Neuronal stem cell (in vitro differentiated cells): Measurements from ENCODE around the gene PML.

Experiments
- DNase-seq: peaks from one replicate; pipeline ENCODE4 v3.0.0-alpha.2; 2013; ENCODE audit warnings: low spot score
- H2AFZ ChIP-seq: one replicate; pipeline ENCODE4 v1.6.1; 2013; ENCODE audit warnings: mild to moderate bottlenecking, low read length, inconsistent platforms
- H2AK5ac ChIP-seq: 2 replicates; pipeline ENCODE4 v1.6.1; 2013; ENCODE audit warnings: low read depth, mild to moderate bottlenecking, inconsistent platforms, low read length, moderate library complexity, mixed read lengths
- H2BK120ac ChIP-seq: 2 replicates; pipeline ENCODE4 v1.6.1; 2013; ENCODE audit warnings: low read depth, mild to moderate bottlenecking, inconsistent platforms, low read length, moderate library complexity, mixed read lengths
- H2BK12ac ChIP-seq: one replicate; pipeline ENCODE4 v1.6.1; 2013; ENCODE audit warnings: low read length, inconsistent platforms
- H2BK15ac ChIP-seq: 2 replicates; pipeline ENCODE4 v1.6.1; 2013; ENCODE audit warnings: mild to moderate bottlenecking, low read length, inconsistent platforms, mixed read lengths
- H2BK5ac ChIP-seq: one replicate; pipeline ENCODE4 v1.6.1; 2013; ENCODE audit warnings: inconsistent platforms, mild to moderate bottlenecking, low read length, moderate library complexity
- H3K14ac ChIP-seq: one replicate; pipeline ENCODE4 v1.6.1; 2013; ENCODE audit warnings: low read length, inconsistent platforms
- H3K18ac ChIP-seq: 2 replicates; pipeline ENCODE4 v1.6.1; 2013; ENCODE audit warnings: low read length, inconsistent platforms
- H3K23ac ChIP-seq: 2 replicates; pipeline ENCODE4 v1.6.1; 2013; ENCODE audit warnings: low read depth, mild to moderate bottlenecking, mixed read lengths, low read length, inconsistent platforms; ENCODE audit not compliant: poor library complexity
- H3K27ac ChIP-seq: replicated peaks from 3 replicates; pipeline ENCODE4 v1.5.1; 2013; ENCODE audit warnings: low read length, inconsistent platforms
- H3K27me3 ChIP-seq, 3 experiments: 2 replicates each; pipeline ENCODE4 v1.6.1; 2013; ENCODE audit warnings: low read length in 3 of 3, mild to moderate bottlenecking in 2 of 3, inconsistent platforms in 1 of 3, low read depth in 1 of 3, mixed read lengths in 1 of 3, moderate library complexity in 1 of 3; ENCODE audit not compliant: control insufficient read depth in 3 of 3, insufficient read depth in 3 of 3
- H3K36me3 ChIP-seq, 2 donors: replicated peaks in 1 of 2; 2 replicates each; pipeline ENCODE4 v1.6.1; 2013; ENCODE audit warnings: low read length in 2 of 2; ENCODE audit not compliant: control insufficient read depth in 2 of 2, insufficient read depth in 2 of 2
- H3K4ac ChIP-seq: 2 replicates; pipeline ENCODE4 v1.6.1; 2013; ENCODE audit warnings: inconsistent platforms, mild to moderate bottlenecking, low read length, moderate library complexity
- H3K4me1 ChIP-seq, 2 donors: 1 replicate in 1 of 2; 2 replicates in 1 of 2; pipeline ENCODE4 v1.6.1; 2013; ENCODE audit warnings: low read length in 2 of 2, low read depth in 1 of 2; ENCODE audit not compliant: control insufficient read depth in 2 of 2, insufficient read depth in 1 of 2
- H3K4me2 ChIP-seq: one replicate; pipeline ENCODE4 v1.6.1; 2013; ENCODE audit warnings: mild to moderate bottlenecking, low read length, inconsistent platforms; ENCODE audit not compliant: insufficient read depth, poor library complexity, severe bottlenecking
- H3K4me3 ChIP-seq, 2 donors: 2 replicates each; pipeline ENCODE4 v1.5.1; 2013; ENCODE audit warnings: low read length in 2 of 2, mild to moderate bottlenecking in 2 of 2, inconsistent platforms in 1 of 2, moderate library complexity in 1 of 2
- H3K79me1 ChIP-seq: one replicate; pipeline ENCODE4 v1.6.1; 2013; ENCODE audit warnings: low read depth, mild to moderate bottlenecking, inconsistent platforms, low read length, moderate library complexity
- H3K9ac ChIP-seq: one replicate; pipeline ENCODE4 v1.6.1; 2013; ENCODE audit warnings: mild to moderate bottlenecking, low read depth, low read length, inconsistent platforms; ENCODE audit not compliant: poor library complexity
- H3K9me3 ChIP-seq, 2 donors: replicated peaks in 1 of 2; 2 replicates each; pipeline versions ENCODE3 to v1.6.1; 2013; ENCODE audit warnings: low read length in 2 of 2, mild to moderate bottlenecking in 2 of 2, inconsistent platforms in 1 of 2, low read depth in 1 of 2, mixed read lengths in 1 of 2, moderate library complexity in 1 of 2; ENCODE audit not compliant: control insufficient read depth in 2 of 2, insufficient read depth in 1 of 2
- H4K8ac ChIP-seq: one replicate; pipeline ENCODE4 v1.6.1; 2013; ENCODE audit warnings: low read depth, mild to moderate bottlenecking, inconsistent platforms, low read length, moderate library complexity
- H4K91ac ChIP-seq: one replicate; pipeline ENCODE4 v1.6.1; 2013; ENCODE audit warnings: low read length, low read depth, mild to moderate bottlenecking, inconsistent platforms; ENCODE audit not compliant: poor library complexity
- WGBS, 2 donors: extraction: QIAGEN DNeasy Blood & Tissue Kit; methylation state at CpG; one replicate each; pipeline ENCODE4 v1.1.7; 2013; ENCODE audit warnings: missing lambda C conversion rate in 2 of 2, mixed read lengths in 1 of 2; ENCODE audit not compliant: insufficient read length in 2 of 2, insufficient replicate concordance in 1 of 2; ENCODE audit errors: extremely low coverage in 2 of 2; 5-methylcytosine and 5-hydroxymethylcytosine counted together

The PML gene

DNA sequence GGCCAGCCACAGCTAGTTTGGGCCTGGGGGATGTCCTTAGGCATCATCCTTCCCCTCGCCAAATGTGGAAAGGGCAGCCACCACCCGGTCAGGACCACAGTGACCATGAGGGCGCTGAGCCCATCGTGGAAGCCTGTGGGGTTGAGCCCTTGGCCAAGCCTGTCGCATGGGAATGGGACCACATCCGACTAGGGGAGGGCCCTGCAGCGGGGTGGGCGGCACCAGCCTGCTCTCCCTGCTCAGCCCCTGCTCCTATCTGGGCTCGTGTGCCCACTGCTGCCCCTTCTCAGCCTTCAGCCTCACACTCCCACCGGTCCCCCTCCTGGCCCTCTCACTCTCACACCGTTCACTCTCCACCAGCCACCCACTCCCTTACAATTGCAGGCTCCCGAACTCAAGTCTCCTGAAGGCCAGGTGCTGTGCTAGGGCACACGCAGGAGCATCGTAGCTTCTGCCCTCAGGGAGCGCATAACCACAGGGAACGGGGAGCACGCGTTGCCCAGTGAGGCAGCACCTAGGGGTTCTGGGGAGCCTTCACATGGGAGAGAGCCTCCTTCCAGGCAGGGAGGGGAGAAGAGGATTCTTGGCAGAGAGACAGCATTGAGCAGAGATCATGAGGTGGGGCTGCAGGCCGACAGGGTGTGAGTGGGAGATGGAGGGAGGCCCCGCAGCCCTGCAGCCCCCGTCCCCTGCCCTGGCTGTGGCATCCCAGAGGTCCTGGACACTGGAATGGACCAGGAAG, 42.2 kb upstream of the PML start:
- Histone ChIP-seq H3K4ac (no peak overlapping the region), H3K14ac (peak overlapping the region; percentile 15), H4K8ac (no peak overlapping the region), H3K27ac (no peak overlapping the region), H2BK5ac (peak overlapping the region; percentile 93), H2BK120ac (no peak overlapping the region), H2BK15ac (peak overlapping the region; percentile 51), H4K91ac (no peak overlapping the region), H3K9me3 (no peaks in the 10 kb centered on the region), H2AK5ac (peak overlapping the region; percentile 87), H3K36me3 (peaks cover 2 to 22% of the 10 kb centered on the region in 2 donors), H3K4me2 (no peak overlapping the region), H2AFZ (peak overlapping the region; percentile 78), H2BK12ac (no peak overlapping the region), H3K4me3 (no peak overlapping the region), H3K4me1 (peaks cover 9 to 18% of the 10 kb centered on the region in 2 donors), H3K27me3 (peaks cover 0 to 6% (median 3%) of the 10 kb centered on the region in 3 experiments), H3K23ac (peak overlapping the region; percentile 49), H3K18ac (no peak overlapping the region), H3K79me1 (no peaks in the 10 kb centered on the region), H3K9ac (peak overlapping the region; percentile 68)
- no peak for DNase-seq
- WGBS, 2 donors: no CpG with 5 or more reads among the region's 21 CpGs

DNA sequence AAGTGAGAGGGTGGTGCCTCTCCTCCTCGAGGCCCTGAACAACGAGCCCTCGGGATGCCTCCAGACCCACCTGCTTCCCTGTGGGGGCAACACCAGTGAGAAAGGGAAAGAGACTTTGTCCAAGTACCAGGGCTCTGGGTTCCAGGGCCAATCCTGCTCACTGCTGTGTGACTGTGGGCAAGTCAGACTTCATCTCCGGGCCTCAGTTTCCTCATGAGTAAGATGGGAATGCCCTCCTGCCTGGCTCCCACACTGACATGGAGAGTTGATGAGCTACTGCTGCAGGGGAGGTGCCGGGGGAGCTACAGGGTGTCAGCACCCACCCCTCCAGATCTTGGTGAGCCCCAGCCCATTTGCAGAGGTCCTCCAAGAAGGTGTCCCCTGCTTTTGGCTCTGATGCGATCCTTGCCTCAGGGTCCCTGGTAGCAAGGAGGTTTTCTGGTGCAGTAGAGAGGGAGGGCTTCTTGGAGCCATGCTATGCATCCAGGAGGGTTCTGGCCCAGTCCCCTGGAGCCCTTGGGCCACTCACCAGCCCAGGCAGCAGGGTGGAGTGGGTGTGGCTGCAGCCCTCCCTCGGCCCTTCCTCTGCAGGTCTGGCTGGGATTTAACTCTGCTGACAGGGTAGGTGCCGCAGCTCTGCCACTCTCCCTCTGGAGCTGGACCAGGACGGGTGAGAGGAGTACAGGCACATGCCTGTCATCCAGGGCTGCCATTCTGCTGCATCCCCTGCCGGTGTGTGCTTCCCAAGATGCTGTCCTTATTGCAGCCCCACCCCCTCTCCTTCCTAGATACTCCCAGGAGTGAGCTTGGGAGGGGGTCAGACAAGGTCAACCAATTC, 41.4 kb upstream of the PML start:
- Histone ChIP-seq H2BK120ac (no peak overlapping the region), H2BK15ac (peak overlapping the region; percentile 51), H2AK5ac (peak overlapping the region; percentile 87), H2BK5ac (peak overlapping the region; percentile 57), H2BK12ac (no peak overlapping the region), H4K8ac (no peak overlapping the region), H3K27ac (no peak overlapping the region), H3K9ac (no peak overlapping the region), H3K4me3 (no peak overlapping the region), H3K4me1 (peaks cover 9 to 18% of the 10 kb centered on the region in 2 donors), H3K4me2 (no peak overlapping the region), H3K14ac (no peak overlapping the region), H3K79me1 (no peaks in the 10 kb centered on the region), H3K18ac (peak overlapping the region; percentile 49), H3K27me3 (peaks cover 0 to 6% (median 3%) of the 10 kb centered on the region in 3 experiments), H3K36me3 (peaks cover 2 to 15% of the 10 kb centered on the region in 2 donors), H3K9me3 (no peaks in the 10 kb centered on the region), H4K91ac (no peak overlapping the region), H2AFZ (no peak overlapping the region), H3K4ac (no peak overlapping the region), H3K23ac (peak overlapping the region; percentile 56)
- DNase-seq: no peak
- WGBS, 2 donors: no CpG with 5 or more reads among the region's 10 CpGs

GRCh38 chr15:73954188-73955145, 40.0 kb upstream of the PML start:
- no CpG with 5 or more reads among the region's 27 CpGs for WGBS, 2 donors
- H3K4me1 ChIP-seq: peaks cover 9 to 18% of the 10 kb centered on the region in 2 donors
- H4K91ac ChIP-seq: no peak overlapping the region
- peaks cover 0 to 6% (median 3%) of the 10 kb centered on the region in 3 experiments for H3K27me3 ChIP-seq
- no peak overlapping the region for H3K4me2 ChIP-seq
- H3K36me3 ChIP-seq: peaks cover 2 to 4% of the 10 kb centered on the region in 2 donors
- no peak overlapping the region for H3K23ac ChIP-seq
- H2BK12ac ChIP-seq: no peak overlapping the region
- no peak for DNase-seq
- H2BK120ac ChIP-seq: no peak overlapping the region
- H3K4ac ChIP-seq: no peak overlapping the region
- peak overlapping the region; percentile 50 for H3K9ac ChIP-seq
- no peak overlapping the region for H2AFZ ChIP-seq
- no peak overlapping the region for H4K8ac ChIP-seq
- H3K4me3 ChIP-seq: no peak overlapping the region
- H3K14ac ChIP-seq: no peak overlapping the region
- no peak overlapping the region for H3K27ac ChIP-seq
- H2BK5ac ChIP-seq: no peak overlapping the region
- H3K18ac ChIP-seq: no peak overlapping the region
- no peaks in the 10 kb centered on the region for H3K79me1 ChIP-seq
- H2BK15ac ChIP-seq: no peak overlapping the region
- H3K9me3 ChIP-seq: no peaks in the 10 kb centered on the region
- peak overlapping the region; percentile 61 for H2AK5ac ChIP-seq
